ENCODE results near the gene MAN1B1. TPM values are rescaled to one million over a fixed set of nuclear protein-coding genes. Genes with fewer than 3 reads are reported as not detected.

Gene MAN1B1
- total and polyA plus RNA-seq, 7 donors, result 12.0 to 52.0 (median 28.2) TPM

GRCh38 chr9:137103206-137103999 is 16.6 kb downstream of the MAN1B1 start:
- Histone ChIP-seq H3K4me3 (no peak overlapping the region), H3K27ac (no peak overlapping the region), H3K27me3 (no peaks in the 10 kb centered on the region), H3K9me3 (no peaks in the 10 kb centered on the region), H3K36me3 (peaks cover 17 to 100% (median 64%) of the 10 kb centered on the region in 4 donors), H3K4me1 (no peaks in the 10 kb centered on the region)
- TF ChIP-seq EP300 (IDR thresholded peaks at IDR 0.05) (no peak), CTCF (IDR thresholded peaks at IDR 0.05) (no peak), POLR2A (IDR thresholded peaks at IDR 0.05) (no peak), POLR2AphosphoS5 (IDR thresholded peaks at IDR 0.05) (no peak)
- intact Hi-C loops (cut with DNase I), result no loop called here
- DNase-seq, result no peak
- 93 to 94% methylated on average over 37 of the region's 37 CpGs for WGBS, 2 donors

- TF ChIP-seq POLR2AphosphoS5 (IDR thresholded peaks at IDR 0.05) (no peak), POLR2A (IDR thresholded peaks at IDR 0.05) (no peak)
- Histone ChIP-seq H3K9me3 (no peaks in the 10 kb centered on the region), H3K36me3 (peaks cover 19 to 98% (median 65%) of the 10 kb centered on the region in 4 donors), H3K4me1 (no peaks in the 10 kb centered on the region), H3K27me3 (no peaks in the 10 kb centered on the region), H3K4me3 (no peak overlapping the region), H3K27ac (no peak overlapping the region)
- no peak for DNase-seq
- 95 to 96% methylated on average over 31 of the region's 31 CpGs for WGBS, 2 donors
- intact Hi-C loops (cut with DNase I), result no loop called here
These were observed 19.3 kb downstream of the MAN1B1 start for GRCh38 chr9:137105814-137106661.

GRCh38 chr9:137106662-137107250 is 20.0 kb downstream of the MAN1B1 start:
- TF ChIP-seq EP300 (IDR thresholded peaks at IDR 0.05) (no peak), CTCF (IDR thresholded peaks at IDR 0.05) (no peak), POLR2AphosphoS5 (IDR thresholded peaks at IDR 0.05) (no peak), POLR2A (IDR thresholded peaks at IDR 0.05) (no peak)
- 94 to 96% methylated on average over 27 of the region's 27 CpGs for WGBS, 2 donors
- intact Hi-C loops (cut with DNase I), result no loop called here
- DNase-seq, result no peak
- no peaks in the 10 kb centered on the region for H3K4me1 ChIP-seq
- no peaks in the 10 kb centered on the region for H3K9me3 ChIP-seq
- H3K27me3 ChIP-seq, result no peaks in the 10 kb centered on the region
- peaks cover 19 to 97% (median 61%) of the 10 kb centered on the region in 4 donors for H3K36me3 ChIP-seq
- H3K4me3 ChIP-seq, result no peak overlapping the region
- no peak overlapping the region for H3K27ac ChIP-seq

GRCh38 chr9:137107312-137107921 is 20.6 kb downstream of the MAN1B1 start:
- intact Hi-C loops (cut with DNase I), result no loop called here

More at GRCh38 chr9:137107312-137107921, 20.6 kb downstream of the MAN1B1 start:
- Histone ChIP-seq H3K36me3 (peaks cover 22 to 97% (median 60%) of the 10 kb centered on the region in 4 donors), H3K27ac (no peak overlapping the region), H3K9me3 (no peaks in the 10 kb centered on the region), H3K27me3 (no peaks in the 10 kb centered on the region), H3K4me1 (no peaks in the 10 kb centered on the region), H3K4me3 (no peak overlapping the region)
- TF ChIP-seq CTCF (IDR thresholded peaks at IDR 0.05) (no peak), POLR2AphosphoS5 (IDR thresholded peaks at IDR 0.05) (no peak), POLR2A (IDR thresholded peaks at IDR 0.05) (no peak), EP300 (IDR thresholded peaks at IDR 0.05) (no peak)
- DNase-seq, result peak; percentile 64
- WGBS, 2 donors, result 93 to 94% methylated on average over 27 of the region's 27 CpGs

Data from sigmoid colon (tissue), 7 donors.